ENCODE data around the gene PCDHGB1.
"Not testable (repeated sequence)": the region's sequence is repeated elsewhere in the genome, so short reads cannot be mapped to it uniquely, and the experiment has no call there.

The PCDHGB1 gene

GRCh38 chr5:141351591-141351990, 1.7 kb downstream of the PCDHGB1 start:
- no peak for DNase-seq

GRCh38 chr5:141354900-141355469, 5.1 kb downstream of the PCDHGB1 start, which contains the start of gene PCDHGA4:
Gene PCDHGA4 (plus strand): TSS chr5:141355021. CDS start chr5:141355108, 87 bp downstream.
- no peak for DNase-seq

- no peak for DNase-seq
These were observed 5.7 kb downstream of the PCDHGB1 start for GRCh38 chr5:141355641-141356040.

GRCh38 chr5:141356133-141356532, 6.2 kb downstream of the PCDHGB1 start:
- no peak for DNase-seq

GRCh38 chr5:141356950-141357349, 7.1 kb downstream of the PCDHGB1 start:
- no peak for DNase-seq

GRCh38 chr5:141359790-141360426, 10.0 kb downstream of the PCDHGB1 start, which contains the start of gene PCDHGB2:
Gene PCDHGB2 (plus strand): TSS chr5:141359994. CDS start chr5:141360136, 142 bp downstream.
- DNase-seq: peak; percentile 14

- DNase-seq: no peak
These were observed 10.8 kb downstream of the PCDHGB1 start for GRCh38 chr5:141360685-141361084.

- no peak for DNase-seq
These were observed 12.8 kb downstream of the PCDHGB1 start for GRCh38 chr5:141362719-141363118.

GRCh38 chr5:141363952-141364660, 14.2 kb downstream of the PCDHGB1 start, which contains the start of gene PCDHGA5:
Gene PCDHGA5 (plus strand): TSS chr5:141364162. CDS start chr5:141364331, 169 bp downstream.
- DNase-seq: no peak

- no peak for DNase-seq
These were observed 16.4 kb downstream of the PCDHGB1 start for GRCh38 chr5:141366016-141366896.

GRCh38 chr5:141369994-141370848, 20.3 kb downstream of the PCDHGB1 start, which contains the start of gene PCDHGB3:
Gene PCDHGB3 (plus strand): TSS chr5:141370242. CDS start chr5:141370395, 153 bp downstream.
- peak; percentile 56 for DNase-seq

GRCh38 chr5:141371572-141372475, 21.9 kb downstream of the PCDHGB1 start:
- DNase-seq: no peak

GRCh38 chr5:141373673-141374317, 23.9 kb downstream of the PCDHGB1 start, which contains the start of gene PCDHGA6:
Gene PCDHGA6 (plus strand): TSS chr5:141373891. CDS start chr5:141374084, 193 bp downstream.
- no peak for DNase-seq

GRCh38 chr5:141374627-141375026, 24.7 kb downstream of the PCDHGB1 start:
- DNase-seq: no peak

- not testable (repeated sequence) for DNase-seq
These were observed 25.7 kb downstream of the PCDHGB1 start for GRCh38 chr5:141375444-141376155.

GRCh38 chr5:141382469-141383294, 32.8 kb downstream of the PCDHGB1 start, which contains the start of gene PCDHGA7:
Gene PCDHGA7 (plus strand): TSS chr5:141382742. CDS start chr5:141382900, 158 bp downstream.
- DNase-seq: no peak

- DNase-seq: no peak
These were observed 33.4 kb downstream of the PCDHGB1 start for GRCh38 chr5:141383345-141383744.

Measured in NCI-H226 (cell line).